OCI-LY7 (cell line): ENCODE measurements around the gene ATG10. TPM values are rescaled to one million over a fixed set of nuclear protein-coding genes. Genes with fewer than 3 reads are reported as not detected.

Experiments
- BruUV-seq: library from RNA; stranded (reverse); fragments of 400-500 nt; replicated peaks from 2 replicates; lab custom pipeline; 2021; lab: Mats Ljungman, UMichigan
- CTCF ChIA-PET: fragments of 300-600 bp; sonication (Branson Sonifier 250); formaldehyde crosslinking; loops from one replicate; lab custom pipeline; 2022; ENCODE audit warnings: antibody characterized with exemption; ENCODE audit not compliant: unreplicated experiment; lab: Charles Lee
- POLR2A ChIA-PET: fragments of 300-600 bp; sonication (Branson Sonifier 250); formaldehyde crosslinking; loops from one replicate; lab custom pipeline; 2022; ENCODE audit warnings: antibody characterized with exemption; lab: Charles Lee
- DNase-seq: peaks from one replicate; pipeline ENCODE4 v3.0.0-alpha.2; 2015; ENCODE audit warnings: low spot score
- H2AFZ ChIP-seq: fragments of 200-600 bp; sonication (generic), shearing (Covaris generic); 2 replicates; pipeline ENCODE4 v1.6.1; 2014; ENCODE audit warnings: mild to moderate bottlenecking, antibody characterized with exemption, low read length, moderate library complexity
- H3K27ac ChIP-seq: fragments of 200-600 bp; sonication (generic); 2 replicates; pipeline ENCODE4 v1.5.1; 2014; ENCODE audit warnings: mixed run types, low read depth, mild to moderate bottlenecking, moderate library complexity, low read length, inconsistent platforms; ENCODE audit not compliant: poor library complexity, severe bottlenecking
- H3K36me3 ChIP-seq: fragments of 200-600 bp; sonication (generic); 2 replicates; pipeline ENCODE4 v1.6.1; 2014; ENCODE audit warnings: mild to moderate bottlenecking, antibody characterized with exemption, low read length, moderate library complexity, mixed read lengths; ENCODE audit not compliant: insufficient read depth
- H3K4me1 ChIP-seq: fragments of 200-600 bp; sonication (generic); 2 replicates; pipeline ENCODE4 v1.5.1; 2014; ENCODE audit warnings: mild to moderate bottlenecking, low read length; ENCODE audit not compliant: insufficient read depth, poor library complexity, severe bottlenecking
- H3K4me2 ChIP-seq: fragments of 200-600 bp; sonication (generic); 2 replicates; pipeline ENCODE4 v1.6.1; 2014; ENCODE audit warnings: mild to moderate bottlenecking, low read length
- H3K4me3 ChIP-seq: fragments of 200-600 bp; sonication (generic); 2 replicates; pipeline ENCODE4 v1.5.1; 2014; ENCODE audit warnings: mild to moderate bottlenecking, low read depth, low read length; ENCODE audit not compliant: poor library complexity, severe bottlenecking
- H3K79me2 ChIP-seq: fragments of 200-600 bp; sonication (generic); 2 replicates; pipeline ENCODE4 v1.6.1; 2016; ENCODE audit warnings: low read depth, mild to moderate bottlenecking, low read length, moderate library complexity, mixed read lengths; ENCODE audit not compliant: insufficient read depth
- H3K9me2 ChIP-seq: fragments of 200-600 bp; sonication (generic); 2 replicates; pipeline ENCODE4 v1.6.1; 2016; ENCODE audit warnings: mild to moderate bottlenecking, low read length, mixed read lengths; ENCODE audit not compliant: insufficient read depth
- H3K9me3 ChIP-seq: fragments of 200-600 bp; sonication (generic); 2 replicates; pipeline ENCODE4 v1.6.1; 2014; ENCODE audit warnings: mild to moderate bottlenecking, mixed run types, low read length, mixed read lengths
- H4K20me1 ChIP-seq: fragments of 200-600 bp; sonication (generic); 2 replicates; pipeline ENCODE4 v1.6.1; 2014; ENCODE audit warnings: mild to moderate bottlenecking, antibody characterized with exemption, low read length, moderate library complexity, mixed read lengths; ENCODE audit not compliant: insufficient read depth
- CTCF ChIP-seq: fragments of 200-600 bp; sonication (generic); conservative IDR thresholded peaks from 2 replicates; pipeline ENCODE4 v1.5.1; 2014; ENCODE audit warnings: mild to moderate bottlenecking, antibody characterized with exemption, low read length, moderate library complexity, mixed read lengths
- EZH2phosphoT487 ChIP-seq: fragments of 200-600 bp; sonication (generic); IDR thresholded peaks from 2 replicates; pipeline ENCODE4 v1.6.1; 2018; ENCODE audit warnings: low read depth, borderline replicate concordance, mild to moderate bottlenecking, mixed run types, antibody characterized with exemption, low read length, moderate library complexity, mixed read lengths
- intact Hi-C: fragments of 100-400 bp; cut with micrococcal nuclease; formaldehyde crosslinking; loops from one replicate; pipeline ENCODE4 v1.10.0; 2022; ENCODE audit not compliant: unreplicated experiment
- total RNA-seq, 2 experiments: library from RNA; depleted of rRNA in 1 of 2; stranded (reverse); fragments of >200 nt in 1 of 2; shearing (Covaris generic) in 1 of 2; gene quantifications; 2 replicates each; pipeline ENCODE4 v1.2.3, GENCODE V29; 2014 to 2022

ATG10 gene
- total RNA-seq, 2 experiments from 2014 or later: 5.4 to 14.8 TPM

DNA sequence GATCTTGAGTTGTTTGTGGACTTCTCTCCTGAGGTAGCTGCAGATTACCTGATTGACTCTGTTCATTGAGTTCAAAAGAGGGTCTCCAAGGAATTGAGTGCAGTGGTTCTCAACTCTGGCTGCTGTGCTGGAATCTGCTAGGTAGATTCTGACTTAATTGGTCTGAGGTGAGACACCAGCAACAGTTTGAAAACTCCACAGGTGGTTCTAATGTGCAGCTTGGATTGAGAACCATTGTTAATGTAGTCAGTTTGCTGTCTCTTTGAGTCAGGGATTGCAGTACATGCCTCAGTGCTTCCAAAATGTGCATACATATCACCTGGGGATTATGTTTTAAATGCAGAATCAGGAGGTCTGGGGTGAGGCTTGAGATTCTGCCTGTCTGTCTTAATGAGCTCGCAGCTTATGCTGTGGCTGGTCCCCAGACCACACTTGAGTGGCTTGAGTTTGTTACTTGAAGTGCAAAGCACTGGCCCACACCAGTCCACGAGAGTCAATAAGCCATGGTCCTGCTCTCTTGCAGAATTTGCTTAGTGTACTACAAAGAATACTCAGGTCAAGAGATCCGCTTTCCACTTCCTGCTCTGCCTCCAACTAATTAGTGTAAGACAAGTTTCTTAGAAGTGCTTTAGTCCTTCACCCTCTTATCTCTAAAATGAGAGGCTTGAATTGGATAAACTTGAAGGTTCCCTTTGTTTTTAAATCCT is 82.3 kb downstream of the ATG10 start:
- Histone ChIP-seq H3K4me1 (no peaks in the 10 kb centered on the region), H3K79me2 (no peaks in the 10 kb centered on the region), H3K9me2 (no peaks in the 10 kb centered on the region), H2AFZ (no peak overlapping the region), H3K27ac (no peak overlapping the region), H3K9me3 (no peaks in the 10 kb centered on the region), H3K4me2 (no peak overlapping the region), H3K4me3 (no peak overlapping the region), H3K36me3 (no peaks in the 10 kb centered on the region), H4K20me1 (no peaks in the 10 kb centered on the region)
- ChIA-PET CTCF (no interaction called here), POLR2A (interaction anchor here (0.8 kb wide), 1 partner anchor 16 kb away, joined by 4 read pairs; no protein-coding TSS in a partner anchor)
- DNase-seq: no peak
- intact Hi-C loops: no loop called here
- no peak for TF ChIP-seq CTCF
- no peak for TF ChIP-seq EZH2phosphoT487
- no TSS peak for BruUV-seq

GRCh38 chr5:82057051-82057450 is 85.2 kb downstream of the ATG10 start:
- H3K4me2 ChIP-seq: no peak overlapping the region
- intact Hi-C loops: no loop called here
- ChIA-PET POLR2A (no interaction called here), CTCF (no interaction called here)
- H2AFZ ChIP-seq: no peak overlapping the region
- H3K9me2 ChIP-seq: no peaks in the 10 kb centered on the region
- BruUV-seq: no TSS peak
- no peaks in the 10 kb centered on the region for H3K79me2 ChIP-seq
- no peaks in the 10 kb centered on the region for H4K20me1 ChIP-seq
- H3K4me1 ChIP-seq: no peaks in the 10 kb centered on the region
- H3K4me3 ChIP-seq: no peak overlapping the region
- H3K36me3 ChIP-seq: no peaks in the 10 kb centered on the region
- TF ChIP-seq CTCF: no peak
- no peak for TF ChIP-seq EZH2phosphoT487
- H3K27ac ChIP-seq: no peak overlapping the region
- DNase-seq: no peak
- no peaks in the 10 kb centered on the region for H3K9me3 ChIP-seq

DNA sequence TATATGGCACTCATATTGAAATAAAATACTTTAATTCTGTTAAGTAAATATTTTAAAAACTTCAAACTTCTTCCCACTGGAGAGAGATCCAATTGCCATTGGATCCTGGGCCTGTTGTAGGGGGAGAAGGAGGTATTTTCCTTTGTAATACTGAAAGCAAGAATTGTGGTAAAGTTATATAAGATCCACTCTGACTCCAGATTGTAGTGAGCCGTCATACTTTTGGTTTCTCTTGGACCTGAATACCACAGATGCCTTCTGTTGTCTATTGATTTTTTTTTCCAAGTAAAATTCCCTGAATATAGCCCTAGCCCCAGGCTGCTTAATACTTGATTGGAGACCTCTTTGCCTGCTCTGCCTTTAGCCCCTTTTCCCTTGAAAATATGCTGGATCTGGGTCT is 86.9 kb downstream of the ATG10 start:
- TF ChIP-seq CTCF (no peak), EZH2phosphoT487 (no peak)
- Histone ChIP-seq H3K9me3 (no peaks in the 10 kb centered on the region), H3K36me3 (no peaks in the 10 kb centered on the region), H3K4me2 (no peak overlapping the region), H3K79me2 (no peaks in the 10 kb centered on the region), H3K9me2 (no peaks in the 10 kb centered on the region), H3K27ac (no peak overlapping the region), H3K4me3 (no peak overlapping the region), H4K20me1 (no peaks in the 10 kb centered on the region), H2AFZ (no peak overlapping the region), H3K4me1 (no peaks in the 10 kb centered on the region)
- ChIA-PET CTCF (no interaction called here), POLR2A (no interaction called here)
- BruUV-seq: no TSS peak
- intact Hi-C loops: no loop called here
- no peak for DNase-seq
